ENCODE results near the gene LRRC32. TPM values are rescaled to one million over a fixed set of nuclear protein-coding genes. Genes with fewer than 3 reads are reported as not detected.

LRRC32 gene
- total and polyA plus RNA-seq, 10 of the 15 experiments (the other 5 are each of a cell fraction or from before 2014, with no cell fraction given): 0.56 to 20.8 (median 7.4) TPM

GRCh38 chr11:76616676-76617552 is 53.6 kb downstream of the LRRC32 start:
- Histone ChIP-seq H3K9me3 (replicated peaks; ENCODE audit: control insufficient read depth, insufficient read depth, low read length) (peaks cover 3% of the 10 kb centered on the region; the same call in 2 of the 3 replicates), H2AFZ (ENCODE audit: control insufficient read depth, low read depth, low read length) (no peak overlapping the region), H3K4me3 (no peak overlapping the region), H4K20me1 (ENCODE audit: control insufficient read depth, insufficient read depth) (no peaks in the 10 kb centered on the region; the same call in 1 of the 2 replicates), H3K27me3 (replicated peaks in 1 of 2; ENCODE audit: control insufficient read depth in 2 of 2, insufficient read depth in 2 of 2, low read length in 1 of 2) (no peaks in the 10 kb centered on the region), H3K79me2 (ENCODE audit: control insufficient read depth, insufficient read depth, low read length) (no peaks in the 10 kb centered on the region), H3K9ac (ENCODE audit: control insufficient read depth, insufficient read depth, low read length) (no peak overlapping the region), H3K27ac (ENCODE audit: control insufficient read depth, insufficient read depth) (no peak overlapping the region), H3K36me3 (ENCODE audit: control insufficient read depth in 2 of 2, insufficient read depth in 2 of 2, low read length in 1 of 2) (no peaks in the 10 kb centered on the region), H3K4me1 (ENCODE audit: control insufficient read depth, insufficient read depth, low read length) (no peaks in the 10 kb centered on the region), H3K4me2 (ENCODE audit: control insufficient read depth, insufficient read depth) (no peak overlapping the region)
- 22% methylated on average over 10 of the region's 10 CpGs for WGBS (ENCODE audit: insufficient coverage, insufficient replicate concordance, low lambda C conversion rate, missing lambda C conversion rate)
- DNase-seq (ENCODE audit: low read depth, low spot score): no peak
- SMC1A ChIA-PET (ENCODE audit: uncharacterized antibody, unreplicated experiment): interaction anchor here (1.8 kb wide), 1 partner anchor 59 kb away, joined by 6 read pairs; no protein-coding TSS in a partner anchor
- POLR2A ChIA-PET: interaction anchor here (0.6 kb wide), 1 partner anchor 53 kb away, joined by 4 read pairs; the partner anchor contains the start of gene LRRC32
- no peak for FAIRE-seq
- TF ChIP-seq SIN3A (IDR thresholded peaks at IDR 0.05; ENCODE audit: low read depth, low read length): no peak
- no peak for TF ChIP-seq CHD2 (IDR thresholded peaks at IDR 0.05; ENCODE audit: borderline replicate concordance, low read depth, low read length)
- TF ChIP-seq KLF5 (IDR thresholded peaks at IDR 0.05; ENCODE audit: partially characterized antibody): no peak
- no peak for TF ChIP-seq CREB1 (IDR thresholded peaks at IDR 0.05; ENCODE audit: low read depth)
- TF ChIP-seq GABPA (IDR thresholded peaks at IDR 0.05; ENCODE audit: low read depth): no peak
- no peak for TF ChIP-seq SREBF1 (IDR thresholded peaks at IDR 0.05; ENCODE audit: low read length)
- TF ChIP-seq IKZF2 (IDR thresholded peaks at IDR 0.05): no peak
- no peak for TF ChIP-seq BCL3 (IDR thresholded peaks at IDR 0.05; ENCODE audit: borderline replicate concordance, insufficient read depth, low read depth, low read length, poor library complexity, severe bottlenecking)
- TF ChIP-seq SUPT20H (IDR thresholded peaks at IDR 0.05; ENCODE audit: borderline replicate concordance, control insufficient read depth, low read depth, low read length): no peak
- TF ChIP-seq TAF1 (IDR thresholded peaks at IDR 0.05; ENCODE audit: borderline replicate concordance, low read depth, low read length): no peak
- TF ChIP-seq PBX3 (IDR thresholded peaks at IDR 0.05; ENCODE audit: insufficient replicate concordance, low read depth, low read length): no peak
- RAD21 ChIA-PET (ENCODE audit: unreplicated experiment): interaction anchor here (1.0 kb wide), 1 partner anchor 18 kb away, joined by 4 read pairs; no protein-coding TSS in a partner anchor
- no peak for ATAC-seq
- CTCF ChIA-PET: no interaction called here
- in situ Hi-C loops (cut with MboI): no loop called here
- intact Hi-C loops (cut with micrococcal nuclease; ENCODE audit: unreplicated experiment): no loop called here
- BruUV-seq (replicated peaks): no TSS peak
